Stomach smooth muscle (tissue), 2 donors: ENCODE results near the gene PARP16.

Source experiments
- H3K27ac ChIP-seq: one replicate; pipeline ENCODE4 v1.7.0; 2013; ENCODE audit warnings: mild to moderate bottlenecking, low read length, inconsistent platforms
- H3K27me3 ChIP-seq, 2 donors: one replicate each; pipeline ENCODE4 v1.7.0; 2013; ENCODE audit warnings: low read length in 2 of 2; ENCODE audit not compliant: insufficient read depth in 2 of 2, control insufficient read depth in 1 of 2
- H3K36me3 ChIP-seq, 2 donors: one replicate each; pipeline ENCODE4 v1.7.0; 2013; ENCODE audit warnings: low read length in 2 of 2; ENCODE audit not compliant: control insufficient read depth in 2 of 2, insufficient read depth in 2 of 2
- H3K4me1 ChIP-seq: one replicate; pipeline ENCODE4 v1.7.0; 2013; ENCODE audit warnings: low read length; ENCODE audit not compliant: control insufficient read depth, insufficient read depth
- H3K4me3 ChIP-seq, 2 donors: one replicate each; pipeline ENCODE4 v1.7.0; 2013; ENCODE audit warnings: low read length in 2 of 2
- H3K9ac ChIP-seq, 2 donors: one replicate each; pipeline ENCODE4 v1.7.0; 2013; ENCODE audit warnings: low read length in 2 of 2, mild to moderate bottlenecking in 1 of 2
- H3K9me3 ChIP-seq, 2 donors: one replicate each; pipeline ENCODE4 v1.7.0; 2013; ENCODE audit warnings: low read length in 2 of 2; ENCODE audit not compliant: control insufficient read depth in 2 of 2
- donor health status: healthy.
- donor health status: Pancreatic carcinoma.

Gene PARP16

GRCh38 chr15:65309882-65310418, 23.3 kb upstream of the PARP16 start:
- no peak overlapping the region for H3K27ac ChIP-seq
- H3K36me3 ChIP-seq: no peaks in the 10 kb centered on the region
- no peak overlapping the region for H3K9ac ChIP-seq
- H3K9me3 ChIP-seq: no peaks in the 10 kb centered on the region
- peaks cover 6% of the 10 kb centered on the region for H3K4me1 ChIP-seq
- no peak overlapping the region for H3K4me3 ChIP-seq
- no peaks in the 10 kb centered on the region for H3K27me3 ChIP-seq

GRCh38 chr15:65307978-65308377, 21.3 kb upstream of the PARP16 start:
- Histone ChIP-seq H3K9me3 (no peaks in the 10 kb centered on the region), H3K4me3 (no peak overlapping the region), H3K27ac (no peak overlapping the region), H3K36me3 (no peaks in the 10 kb centered on the region), H3K9ac (no peak overlapping the region), H3K4me1 (peaks cover 14% of the 10 kb centered on the region), H3K27me3 (no peaks in the 10 kb centered on the region)

GRCh38 chr15:65306551-65306950, 19.9 kb upstream of the PARP16 start:
- Histone ChIP-seq H3K4me3 (no peak overlapping the region), H3K27ac (no peak overlapping the region), H3K9me3 (no peaks in the 10 kb centered on the region), H3K36me3 (no peaks in the 10 kb centered on the region), H3K27me3 (no peaks in the 10 kb centered on the region), H3K4me1 (peaks cover 14% of the 10 kb centered on the region), H3K9ac (no peak overlapping the region)

GRCh38 chr15:65305776-65306175, 19.1 kb upstream of the PARP16 start:
- no peaks in the 10 kb centered on the region for H3K36me3 ChIP-seq
- no peak overlapping the region for H3K4me3 ChIP-seq
- H3K27ac ChIP-seq: no peak overlapping the region
- H3K9ac ChIP-seq: no peak overlapping the region
- peaks cover 14% of the 10 kb centered on the region for H3K4me1 ChIP-seq
- no peaks in the 10 kb centered on the region for H3K27me3 ChIP-seq
- no peaks in the 10 kb centered on the region for H3K9me3 ChIP-seq

GRCh38 chr15:65305150-65305758, 18.6 kb upstream of the PARP16 start:
- peaks cover 14% of the 10 kb centered on the region for H3K4me1 ChIP-seq
- H3K27ac ChIP-seq: peak overlapping the region; percentile 89
- peak overlapping the region; percentile 86 to 93 for H3K9ac ChIP-seq
- no peaks in the 10 kb centered on the region for H3K27me3 ChIP-seq
- peak overlapping the region; percentile 65 to 69 for H3K4me3 ChIP-seq
- no peaks in the 10 kb centered on the region for H3K36me3 ChIP-seq
- H3K9me3 ChIP-seq: no peaks in the 10 kb centered on the region

GRCh38 chr15:65304381-65305149, 17.9 kb upstream of the PARP16 start, which contains the start of gene RNU5B-1:
Gene RNU5B-1, plus strand, starts transcription at chr15:65304677.
- H3K9me3 ChIP-seq: no peaks in the 10 kb centered on the region
- H3K27ac ChIP-seq: peak within 1 kb of the TSS; percentile 89
- H3K27me3 ChIP-seq: no peaks in the 10 kb centered on the region
- H3K4me3 ChIP-seq: peak within 1 kb of the TSS; percentile 80 to 85
- peaks cover 14% of the 10 kb centered on the region for H3K4me1 ChIP-seq
- H3K9ac ChIP-seq: peak within 1 kb of the TSS; percentile 86 to 93
- no peaks in the 10 kb centered on the region for H3K36me3 ChIP-seq

GRCh38 chr15:65303687-65304380, 17.2 kb upstream of the PARP16 start:
- peak overlapping the region; percentile 86 to 93 for H3K9ac ChIP-seq
- H3K9me3 ChIP-seq: no peaks in the 10 kb centered on the region
- H3K27ac ChIP-seq: peak overlapping the region; percentile 89
- no peaks in the 10 kb centered on the region for H3K36me3 ChIP-seq
- peaks cover 14% of the 10 kb centered on the region for H3K4me1 ChIP-seq
- H3K27me3 ChIP-seq: no peaks in the 10 kb centered on the region
- peak overlapping the region; percentile 80 to 85 for H3K4me3 ChIP-seq

GRCh38 chr15:65302061-65302460, 15.4 kb upstream of the PARP16 start:
- Histone ChIP-seq H3K9me3 (no peaks in the 10 kb centered on the region), H3K36me3 (no peaks in the 10 kb centered on the region), H3K9ac (no peak overlapping the region), H3K27ac (no peak overlapping the region), H3K4me3 (no peak overlapping the region), H3K4me1 (peaks cover 16% of the 10 kb centered on the region), H3K27me3 (no peaks in the 10 kb centered on the region)

- Histone ChIP-seq H3K9me3 (no peaks in the 10 kb centered on the region), H3K27ac (no peak overlapping the region), H3K4me1 (peaks cover 16% of the 10 kb centered on the region), H3K27me3 (no peaks in the 10 kb centered on the region), H3K36me3 (no peaks in the 10 kb centered on the region), H3K9ac (no peak overlapping the region), H3K4me3 (no peak overlapping the region)
These were observed 14.3 kb upstream of the PARP16 start for GRCh38 chr15:65300924-65301441.

- Histone ChIP-seq H3K9ac (no peak overlapping the region), H3K27ac (no peak overlapping the region), H3K9me3 (no peaks in the 10 kb centered on the region), H3K27me3 (no peaks in the 10 kb centered on the region), H3K4me3 (no peak overlapping the region), H3K36me3 (no peaks in the 10 kb centered on the region), H3K4me1 (peaks cover 7% of the 10 kb centered on the region)
These were observed 12.0 kb upstream of the PARP16 start for GRCh38 chr15:65298731-65299130.
